GM18907 (cell line): ENCODE results near the gene ZRANB1.

Experiments
- ATAC-seq: cut with Tn5 transposase; IDR thresholded peaks from one replicate; pipeline ENCODE4 v1.9.1; 2021; ENCODE audit warnings: mild to moderate bottlenecking, moderate library complexity; ENCODE audit not compliant: unreplicated experiment

The ZRANB1 gene

DNA sequence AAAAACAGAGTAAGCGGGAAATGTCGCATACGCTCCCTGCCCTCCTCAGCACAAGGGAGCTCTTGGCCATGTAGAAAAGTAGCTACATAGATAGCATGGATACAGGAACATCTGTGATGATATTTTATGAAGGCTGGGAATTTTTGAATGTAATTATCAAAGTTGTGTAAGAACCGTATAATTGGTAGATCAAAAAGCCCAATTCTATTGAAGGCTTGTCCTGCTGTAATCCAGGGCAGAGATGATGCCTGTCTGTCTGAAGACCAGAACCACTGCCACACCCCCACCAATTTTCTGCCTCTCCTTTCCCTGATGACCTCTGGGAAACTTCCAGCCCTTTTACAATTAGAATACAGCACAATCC is 51.4 kb downstream of the ZRANB1 start:
- ATAC-seq: no peak

DNA sequence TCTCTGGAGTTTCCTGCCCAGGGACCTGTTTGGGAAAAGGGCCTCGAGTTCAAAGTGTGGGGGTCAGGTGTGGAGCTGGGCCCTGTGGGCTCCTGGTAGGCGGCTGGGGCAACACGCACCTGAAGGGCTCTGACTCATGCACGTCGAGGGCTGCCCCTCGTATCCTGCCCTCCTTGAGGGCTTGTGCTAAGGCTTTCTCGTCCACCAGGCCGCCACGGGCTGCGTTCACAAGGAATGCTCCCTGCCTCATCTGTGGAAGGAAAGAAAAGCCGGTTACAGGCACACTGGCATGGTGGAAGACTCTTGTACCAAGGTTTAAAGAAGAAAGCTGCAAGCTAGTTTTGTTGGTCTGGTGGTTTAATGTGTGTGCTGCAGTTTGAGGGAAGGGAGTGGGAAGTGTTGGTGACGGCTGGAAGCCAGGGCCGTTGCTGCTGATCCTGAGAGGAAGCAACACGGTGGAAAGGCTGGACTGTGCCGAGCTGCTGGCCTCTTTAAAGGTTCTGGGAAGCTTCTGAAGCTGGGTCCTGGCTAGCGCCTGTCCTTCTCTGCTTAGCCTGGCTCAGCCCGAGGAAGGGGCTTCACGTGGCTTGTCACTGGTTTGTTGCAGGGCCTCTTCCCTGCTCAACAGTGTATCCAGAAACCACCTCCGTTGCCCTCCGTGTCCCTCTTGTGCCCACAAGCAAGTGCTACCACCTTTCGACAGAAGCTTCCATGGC is 52.0 kb downstream of the ZRANB1 start:
- no peak for ATAC-seq

DNA sequence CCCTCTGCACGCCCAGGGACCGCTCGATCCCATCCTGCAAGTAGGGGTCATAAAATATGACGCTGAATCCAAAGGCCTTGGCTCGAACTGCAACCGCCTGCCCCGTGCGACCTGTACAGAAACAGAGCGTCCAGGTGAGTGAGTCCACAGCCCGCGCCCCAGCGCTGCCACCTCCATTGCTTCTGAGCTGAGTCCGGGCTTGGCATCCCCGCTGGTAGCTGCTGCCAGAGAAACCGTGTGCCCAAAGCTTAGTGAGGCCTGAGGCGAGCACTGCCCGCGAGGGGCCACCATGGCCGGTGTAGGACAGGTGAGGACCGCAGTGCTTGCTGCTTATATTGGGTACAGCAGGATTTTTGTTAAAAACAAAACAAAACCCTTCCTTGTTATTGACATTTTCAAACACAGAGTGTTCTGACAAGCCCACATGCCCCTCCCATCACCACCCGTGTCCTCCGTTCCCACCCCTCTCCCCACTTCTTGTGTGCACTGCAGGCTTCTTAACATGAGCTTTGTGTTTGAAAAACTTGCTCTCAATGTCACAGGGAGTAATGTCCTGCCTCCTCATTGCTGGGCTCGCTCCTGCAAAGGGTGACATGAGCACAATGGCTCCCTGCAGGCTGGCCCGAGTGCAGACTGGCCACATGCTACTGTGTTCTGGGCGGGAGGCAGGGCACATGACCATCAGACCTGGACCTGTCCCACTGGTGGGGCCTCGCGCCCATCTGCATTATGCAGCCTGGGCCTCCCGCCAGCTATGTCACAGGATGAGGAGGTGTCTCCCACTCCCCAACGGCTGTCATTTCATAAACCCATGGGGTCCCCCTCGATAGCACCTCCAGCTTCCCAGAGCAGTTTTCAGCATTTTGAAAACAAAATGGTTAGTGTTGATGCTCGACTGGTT is 52.9 kb downstream of the ZRANB1 start:
- no peak for ATAC-seq

DNA sequence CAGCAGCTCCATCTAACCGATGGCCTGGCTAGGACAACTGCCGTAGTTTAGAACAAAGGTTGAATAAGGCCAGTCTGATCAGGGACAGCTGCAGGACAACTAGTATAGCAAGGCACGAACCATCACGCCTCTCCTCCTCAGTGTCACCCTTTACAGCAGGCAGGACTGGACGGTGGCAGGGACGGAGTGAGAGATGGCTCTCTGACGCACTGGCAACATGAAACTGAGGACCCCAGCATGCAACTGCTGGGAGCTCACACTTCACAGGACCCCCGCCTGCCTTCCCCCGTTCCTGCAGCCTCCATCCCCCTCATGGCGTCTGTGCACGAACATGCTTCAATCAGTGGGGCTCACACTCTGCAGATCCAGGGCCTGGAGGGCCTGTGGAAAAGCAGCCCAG is 53.7 kb downstream of the ZRANB1 start:
- no peak for ATAC-seq

DNA sequence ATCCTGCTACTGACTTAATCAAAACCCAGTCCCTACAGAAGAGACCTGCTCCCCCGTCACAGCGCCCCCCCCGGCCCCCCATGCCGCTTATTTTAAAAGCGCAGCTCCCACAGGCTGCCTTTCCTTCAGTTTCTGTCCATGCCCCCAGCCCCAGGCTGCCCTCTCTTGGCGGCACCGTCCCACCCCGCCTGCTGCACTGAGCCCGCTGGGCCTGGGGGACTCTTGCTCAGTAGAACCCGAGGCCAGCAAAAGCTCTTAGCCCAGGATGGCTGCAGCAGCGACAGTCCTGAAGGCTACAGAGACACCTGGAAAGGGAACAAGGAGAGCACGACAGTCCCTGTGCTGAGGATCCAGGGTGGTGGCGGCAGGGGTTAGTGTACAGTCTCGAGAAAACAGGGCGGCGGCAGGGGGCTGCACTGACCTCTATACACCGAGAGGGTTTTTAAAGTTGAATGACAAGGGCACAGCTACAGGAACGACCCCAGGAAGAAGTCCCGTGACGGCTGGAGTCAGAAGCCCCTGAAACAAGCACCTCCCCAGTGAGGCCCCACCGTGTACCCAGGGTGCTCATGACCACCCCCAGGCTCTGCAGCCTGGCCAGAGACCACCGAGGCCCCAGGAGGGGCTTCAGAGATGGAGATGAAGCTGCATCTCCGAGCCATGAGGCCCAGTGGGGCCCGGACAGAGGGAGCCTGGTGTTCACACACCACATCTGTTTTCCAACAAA is 54.4 kb downstream of the ZRANB1 start:
- ATAC-seq: no peak

DNA sequence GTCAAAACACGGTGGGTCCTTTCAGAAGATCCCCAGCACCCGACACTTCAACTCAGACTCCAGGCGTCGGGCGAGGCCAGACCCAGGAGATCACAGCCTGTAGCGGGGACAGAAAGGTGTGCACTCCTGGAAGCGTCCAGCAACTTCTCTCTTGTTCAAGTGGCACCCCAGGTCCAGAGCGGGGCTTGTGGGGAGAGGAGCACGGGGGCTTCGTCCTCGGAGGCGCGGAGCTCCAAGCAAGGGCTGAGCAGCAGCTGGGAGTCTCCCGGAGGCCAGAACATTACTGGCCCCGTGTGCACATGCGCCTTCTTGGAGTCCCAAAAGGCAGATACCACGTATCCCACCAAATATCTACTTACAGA is 54.9 kb downstream of the ZRANB1 start:
- no peak for ATAC-seq

DNA sequence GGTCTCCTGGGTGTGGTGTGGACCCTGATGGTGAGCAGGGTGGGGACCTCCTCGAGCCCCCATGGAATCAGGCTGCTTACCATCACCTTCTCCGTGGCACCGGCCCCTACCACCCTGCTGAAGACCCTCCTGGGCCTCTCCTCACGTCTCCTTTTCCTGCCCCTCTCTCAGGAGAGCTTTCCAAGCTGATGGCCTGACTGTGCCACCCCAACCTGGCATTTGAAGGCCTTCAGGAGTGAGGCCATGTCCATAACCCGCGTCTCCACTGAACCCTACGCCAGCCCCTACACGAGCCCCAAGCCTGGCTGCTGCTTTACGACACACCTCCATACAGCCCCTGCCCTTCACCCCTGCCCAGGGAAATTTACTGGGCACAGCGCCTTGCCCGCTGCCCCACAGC is 55.4 kb downstream of the ZRANB1 start:
- ATAC-seq: no peak

DNA sequence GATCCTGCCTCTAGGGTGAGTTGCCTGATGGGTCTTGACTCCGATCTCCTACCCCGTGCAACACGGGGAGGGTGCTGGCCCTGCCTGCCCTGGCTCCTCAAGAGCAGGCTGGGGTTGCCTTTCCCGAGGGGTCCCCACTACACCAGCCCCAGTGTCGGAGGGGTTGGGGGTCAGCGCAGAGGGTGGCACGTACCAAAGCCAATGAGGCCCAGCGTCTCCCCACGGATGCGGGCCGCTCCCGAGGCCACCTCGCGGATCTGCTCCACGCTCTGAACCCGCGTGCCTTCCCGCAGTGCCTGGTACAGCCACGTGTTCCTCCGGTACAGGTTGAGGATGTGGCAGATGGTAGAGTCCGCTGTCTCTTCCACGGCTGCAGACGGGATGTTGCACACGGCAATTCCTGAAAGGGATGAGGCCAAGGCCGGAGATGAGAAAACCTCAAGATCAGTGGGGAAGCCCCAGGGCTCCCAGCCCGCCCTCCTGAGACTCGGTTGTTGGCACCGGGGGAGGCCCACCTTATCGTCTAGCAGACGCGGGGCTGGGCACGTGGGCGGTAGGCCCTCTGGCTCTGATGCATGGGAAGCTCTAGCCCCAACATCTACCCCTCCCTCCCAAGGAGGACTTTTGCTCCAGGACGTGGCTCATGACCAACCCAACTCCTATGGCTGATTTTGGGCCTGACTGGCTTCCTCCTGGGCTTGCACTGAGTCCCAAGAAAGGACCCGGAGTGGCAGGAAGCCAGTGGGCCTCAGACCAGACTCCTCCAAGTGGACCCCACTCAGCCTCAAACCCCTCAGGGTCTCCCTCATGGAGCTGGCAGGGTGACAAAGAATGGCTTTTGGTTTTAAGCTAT is 56.1 kb downstream of the ZRANB1 start:
- ATAC-seq: no peak

DNA sequence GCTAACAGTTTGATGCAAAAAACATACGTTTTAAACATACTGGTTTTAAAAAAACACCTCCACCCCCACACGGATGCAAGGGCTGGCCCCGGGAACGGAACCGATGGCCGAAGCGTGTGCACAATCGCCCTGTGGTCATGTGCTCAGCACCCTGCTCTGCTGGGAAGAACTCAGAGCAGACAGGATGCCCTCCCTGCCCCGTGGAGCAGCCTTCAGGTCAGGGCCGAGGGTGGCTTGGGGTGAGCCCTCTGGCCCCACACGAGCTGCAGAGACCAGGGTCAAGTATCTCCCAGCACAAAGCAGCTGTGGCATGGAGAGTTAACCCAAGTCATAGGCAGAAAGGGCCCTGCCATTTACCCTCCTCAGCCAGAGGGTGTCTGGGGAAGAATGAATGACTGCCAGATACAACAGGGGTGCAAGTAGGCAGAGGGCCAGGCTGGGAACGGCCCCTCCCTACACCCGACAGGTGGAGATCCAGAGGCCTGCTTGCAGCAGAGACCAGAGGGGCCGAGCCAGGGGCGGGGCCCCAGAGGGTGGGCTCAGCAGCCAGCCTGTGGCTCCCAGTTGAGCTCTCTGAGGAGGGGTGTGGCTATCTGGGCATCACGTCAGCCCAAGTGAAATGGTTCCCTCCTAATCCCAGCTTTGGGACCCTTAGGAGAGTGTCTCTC is 56.8 kb downstream of the ZRANB1 start:
- ATAC-seq: no peak

DNA sequence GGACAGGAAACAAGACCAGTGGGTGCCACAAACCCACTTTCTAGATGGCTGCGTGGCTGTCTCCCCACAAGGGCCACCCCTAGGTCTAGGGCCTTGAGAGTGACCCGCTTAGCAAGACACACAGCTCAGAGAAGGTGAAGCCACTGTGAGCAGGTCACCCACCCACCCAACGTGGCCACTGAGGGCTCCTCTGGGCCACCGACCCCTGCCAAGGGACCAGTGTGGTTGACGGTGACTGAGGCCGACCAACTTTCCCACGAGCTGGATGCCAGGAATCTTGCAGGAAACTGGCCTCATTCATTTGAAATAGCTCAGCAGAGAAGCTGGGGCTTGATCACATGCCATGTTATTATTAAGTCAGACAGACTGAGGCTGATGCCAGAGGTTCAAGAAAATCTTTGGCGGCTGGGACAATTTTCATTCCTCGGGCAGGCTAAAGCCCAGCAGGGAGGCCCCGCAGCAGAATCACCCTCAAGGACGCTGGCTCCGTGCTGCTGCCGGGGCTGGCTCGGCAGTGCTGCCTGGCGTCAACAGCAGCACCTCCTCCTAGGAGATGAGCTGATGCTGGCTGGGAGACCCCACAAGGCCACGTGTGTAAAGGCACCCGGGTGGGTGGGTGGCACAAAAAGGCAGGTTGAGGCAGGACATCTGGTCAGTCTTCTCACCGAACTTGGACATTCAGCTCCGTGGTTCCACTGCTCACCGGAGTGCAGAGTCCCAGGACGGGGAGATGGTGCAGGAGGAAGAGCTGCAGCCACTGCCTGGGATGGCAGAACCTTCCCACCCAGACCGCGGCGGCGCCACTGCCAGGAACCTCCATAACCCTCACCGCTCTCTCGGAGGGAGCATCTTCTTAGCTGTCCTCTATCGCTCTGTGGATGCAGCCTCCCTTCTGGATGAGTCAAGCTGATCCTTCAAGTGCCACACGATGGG is 57.8 kb downstream of the ZRANB1 start:
- no peak for ATAC-seq

DNA sequence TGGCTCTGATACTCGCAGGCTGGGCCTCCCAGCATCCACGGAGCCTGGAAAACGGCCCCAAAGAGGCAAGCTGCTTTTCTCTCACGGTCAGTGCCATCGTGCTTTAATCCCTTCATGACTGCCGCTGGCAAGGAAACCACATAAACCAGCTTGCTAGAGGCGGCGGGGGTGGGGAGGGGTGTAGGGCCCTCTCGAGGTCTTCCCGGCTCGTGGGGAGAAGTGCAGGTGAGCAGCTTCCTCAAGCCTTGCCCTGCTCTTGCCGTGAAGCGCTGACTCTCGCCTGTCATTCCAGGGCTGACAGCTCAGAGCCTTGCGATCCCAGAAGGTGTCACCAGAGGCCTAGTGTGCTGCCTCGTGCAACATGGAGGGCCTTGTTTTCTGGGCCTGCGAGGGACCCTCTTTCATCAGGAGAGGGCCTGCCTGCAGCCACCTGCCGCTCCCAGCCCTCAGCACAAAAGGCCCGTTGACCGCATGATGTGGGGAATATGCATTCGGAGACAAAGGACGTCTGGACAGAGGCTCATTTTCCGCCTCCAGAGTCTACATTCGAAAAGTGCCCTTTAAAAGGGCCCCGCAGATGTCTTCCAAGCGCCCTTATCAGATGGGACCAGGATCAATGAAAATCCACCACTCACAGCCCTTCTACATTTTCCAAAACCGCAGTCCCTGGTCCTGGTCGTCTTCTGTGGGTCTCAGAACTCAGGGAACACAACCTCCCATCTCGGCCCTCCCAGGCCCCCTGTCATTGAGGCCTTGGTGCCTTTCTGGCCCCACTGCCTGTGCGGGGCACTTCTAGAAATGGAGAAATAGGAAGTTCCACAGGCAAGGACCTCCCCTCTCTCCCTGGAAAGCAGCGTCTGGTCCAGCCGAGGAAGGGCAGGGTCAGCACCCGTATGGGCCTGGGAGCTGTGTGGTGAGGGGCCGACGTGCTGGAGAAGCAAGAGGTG is 58.7 kb downstream of the ZRANB1 start:
- no peak for ATAC-seq

DNA sequence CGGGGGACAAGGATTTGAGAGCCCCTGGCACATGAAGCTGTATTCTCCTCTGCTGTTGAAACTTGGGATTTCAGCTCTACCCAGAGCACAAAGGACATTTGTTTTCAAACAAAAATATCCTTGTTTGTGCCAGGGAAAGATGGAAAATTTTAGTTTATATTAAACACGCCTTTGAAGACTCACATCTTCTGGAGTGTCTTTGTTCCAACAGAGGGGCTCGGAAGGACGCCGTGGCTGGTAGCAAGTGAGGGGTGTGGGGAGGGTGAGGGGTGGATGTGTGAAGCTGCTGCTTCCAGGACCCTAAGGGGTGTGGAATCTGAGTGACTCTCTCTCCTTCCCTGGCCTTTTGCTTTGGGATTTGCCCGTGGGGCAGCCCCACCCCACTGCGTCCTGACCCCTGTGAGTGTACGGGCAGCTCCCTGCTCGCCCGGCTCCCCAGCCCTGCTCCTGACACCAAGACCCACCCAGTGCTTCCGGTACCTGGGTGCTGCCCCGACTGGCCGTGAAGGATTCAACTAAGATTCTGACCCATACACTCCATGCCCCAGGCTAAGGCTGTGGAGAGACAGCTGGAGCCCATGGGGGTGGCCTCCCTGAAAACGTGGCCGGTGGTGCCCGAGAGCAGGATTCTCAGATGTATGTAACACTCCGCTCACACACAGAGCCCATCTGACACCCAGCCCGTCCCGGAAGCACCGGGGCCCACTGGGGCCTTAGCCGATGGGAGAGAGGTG is 59.6 kb downstream of the ZRANB1 start:
- ATAC-seq: no peak

DNA sequence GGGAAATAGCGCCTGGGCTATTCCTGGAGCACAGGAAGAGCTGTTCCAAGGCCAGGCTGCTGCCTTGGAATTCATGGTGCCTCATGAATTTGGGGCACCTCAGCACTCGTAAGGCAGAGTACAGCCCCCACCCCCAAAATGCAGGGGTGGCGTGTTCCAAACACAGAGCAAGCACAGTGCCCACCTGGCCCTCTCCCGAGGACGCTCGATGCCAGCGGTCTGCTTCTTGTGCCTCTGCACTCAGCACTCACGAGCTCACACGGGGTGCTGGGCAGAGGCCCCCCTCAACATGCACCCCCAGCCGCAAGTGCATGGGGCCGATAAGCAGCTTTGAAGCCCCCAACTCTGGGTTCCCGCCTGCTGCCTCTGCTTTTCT is 60.1 kb downstream of the ZRANB1 start:
- no peak for ATAC-seq

DNA sequence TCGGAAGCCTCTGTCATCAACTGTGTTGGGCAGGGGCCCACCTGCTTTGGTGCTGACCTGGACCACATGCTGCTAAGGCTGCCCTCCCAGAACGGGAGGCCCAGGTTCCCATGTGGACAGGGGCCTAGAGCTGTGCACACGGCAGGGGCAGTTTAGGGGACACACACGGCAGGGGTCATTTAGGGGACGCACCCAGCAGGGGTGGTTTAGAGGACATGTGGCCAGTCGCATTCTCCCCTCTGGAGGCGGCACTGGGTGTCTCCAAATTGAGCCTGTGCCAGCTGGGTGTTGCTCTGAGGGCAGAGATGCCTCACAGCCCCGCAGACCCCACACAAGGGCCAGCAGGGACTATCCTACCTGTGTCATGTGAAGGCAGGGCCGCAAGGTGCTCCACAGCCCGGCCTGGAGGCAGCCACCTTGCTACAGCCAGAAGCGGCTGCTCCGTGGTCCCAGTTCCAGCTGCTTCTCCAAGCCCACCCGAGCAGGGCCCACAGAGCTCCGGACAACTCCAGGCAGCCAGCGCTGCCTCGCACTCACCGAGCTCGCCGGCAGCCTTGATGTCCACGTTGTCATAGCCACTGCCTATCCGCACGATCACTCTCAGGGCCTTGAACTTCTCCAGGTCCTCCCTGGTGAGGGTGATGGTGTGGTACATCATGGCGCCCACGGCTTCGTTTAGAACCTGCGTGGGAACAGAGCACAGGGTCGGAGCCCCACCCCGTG is 60.7 kb downstream of the ZRANB1 start:
- no peak for ATAC-seq

DNA sequence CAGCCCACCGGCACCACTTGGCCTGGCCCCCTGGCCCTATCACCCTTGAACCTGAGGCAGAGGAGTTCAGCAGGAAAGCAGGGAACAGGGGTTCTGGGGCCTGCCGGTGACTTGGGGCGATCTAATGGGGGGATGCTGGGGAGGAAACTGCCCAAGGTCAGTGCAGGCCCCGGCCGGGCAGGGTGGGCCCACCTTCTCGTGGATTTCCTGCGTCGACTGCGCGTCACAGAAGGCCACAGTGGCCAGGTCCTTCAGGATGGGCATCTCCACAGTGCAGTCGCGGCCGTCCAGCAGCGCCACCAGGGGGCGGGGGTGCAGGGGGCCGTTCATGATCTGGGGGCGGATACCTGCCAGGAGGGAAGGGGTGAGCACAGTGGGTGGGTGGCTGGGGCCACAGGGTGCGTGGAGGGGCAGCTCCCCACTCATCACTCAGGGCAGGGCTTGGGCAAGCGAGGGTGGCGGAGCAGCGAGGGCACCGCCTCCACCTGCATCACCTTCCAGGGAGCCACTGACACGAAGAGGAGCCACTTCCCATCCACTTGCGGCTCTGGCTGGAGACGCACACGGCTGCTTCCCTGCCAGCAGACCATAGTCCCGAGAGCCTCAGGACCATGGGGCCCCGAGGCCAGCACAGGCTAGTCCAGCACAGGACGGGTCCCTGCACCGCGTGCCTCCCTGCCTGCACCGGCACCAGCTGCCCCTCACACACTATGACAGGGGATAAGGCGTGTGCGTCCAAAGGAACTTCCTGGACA is 61.4 kb downstream of the ZRANB1 start:
- no peak for ATAC-seq

DNA sequence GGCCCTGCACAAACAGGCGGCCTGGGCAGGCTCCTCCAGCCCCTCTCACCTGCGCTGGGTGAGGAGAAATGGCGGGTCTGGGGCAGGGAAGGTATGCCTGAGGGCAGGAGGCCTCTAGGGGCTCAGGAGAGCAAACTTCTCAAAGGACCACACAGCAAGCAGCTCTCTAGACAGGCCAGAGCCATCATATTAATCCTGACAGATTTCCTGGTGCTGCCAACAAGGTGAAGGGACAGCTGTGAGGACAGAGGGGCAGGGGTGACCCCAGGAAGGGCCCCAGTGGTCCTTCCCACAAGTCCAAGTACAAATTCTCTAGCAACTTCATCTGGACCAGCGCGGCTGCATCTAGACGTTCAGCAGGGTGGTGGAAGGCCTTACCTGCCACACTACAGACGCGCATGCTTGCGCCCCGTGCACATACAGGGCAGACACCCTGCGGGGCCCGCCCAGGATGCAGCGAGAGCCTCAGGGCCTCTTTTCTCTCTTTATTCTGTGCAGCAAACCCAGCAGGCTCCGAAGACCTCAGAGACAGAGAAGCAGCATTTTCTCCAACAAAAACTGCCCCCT is 62.1 kb downstream of the ZRANB1 start:
- ATAC-seq: no peak
